Adrenal gland (tissue), 12 donors: ENCODE data around the gene TRIM37. TPM values are rescaled to one million over a fixed set of nuclear protein-coding genes. Genes with fewer than 3 reads are reported as not detected.

Experiments used
- DNase-seq, 7 donors: peaks; one replicate each; pipeline ENCODE4 v3.0.0-alpha.2; 2019 to 2020
- H3K27ac ChIP-seq, 5 donors: fragments of 200-600 bp; sonication (generic) in 4 of 5; 1 replicate in 3 of 5; 2 replicates in 2 of 5; pipeline versions ENCODE4 v1.5.1 to v1.8.0; 2016 to 2020; ENCODE audit warnings: mild to moderate bottlenecking in 1 of 5
- H3K27me3 ChIP-seq: fragments of 200-600 bp; 2 replicates; pipeline ENCODE4 v1.8.0; 2021
- H3K36me3 ChIP-seq, 2 donors: fragments of 200-600 bp; replicated peaks in 1 of 2; 1 replicate in 1 of 2; 2 replicates in 1 of 2; pipeline versions ENCODE4 v1.5.1 to v1.8.0; 2018 to 2022
- H3K4me1 ChIP-seq, 2 donors: fragments of 200-600 bp; replicated peaks in 1 of 2; 1 replicate in 1 of 2; 2 replicates in 1 of 2; pipeline versions ENCODE4 v1.5.1 to v1.8.0; 2018 to 2021
- H3K4me3 ChIP-seq, 4 donors: fragments of 200-600 bp; sonication (generic) in 3 of 4; one replicate each; pipeline ENCODE4 v1.5.1; 2016 to 2018
- H3K9me3 ChIP-seq, 3 donors: fragments of 200-600 bp; sonication (generic) in 1 of 3; replicated peaks in 1 of 3; 1 replicate in 2 of 3; 2 replicates in 1 of 3; pipeline versions ENCODE4 v1.5.1 to v1.8.0; 2016 to 2021
- POLR2A ChIP-seq, 2 donors: fragments of 450-650 bp; IDR thresholded peaks; one replicate each; pipeline ENCODE4 v1.6.1; 2017; ENCODE audit warnings: antibody characterized with exemption in 2 of 2, mild to moderate bottlenecking in 2 of 2, moderate library complexity in 1 of 2
- WGBS, 4 donors: extraction: QIAGEN DNeasy Blood & Tissue Kit in 2 of 4; methylation state at CpG; one replicate each; pipeline versions ENCODE4 v1.1.5 to v1.1.7; 2013 to 2017; 5-methylcytosine and 5-hydroxymethylcytosine counted together
- intact Hi-C, 2 donors: fragments of 100-400 bp; cut with DNase I; formaldehyde crosslinking; loops; one replicate each; pipeline versions ENCODE4 v1.14.1 to v1.15.0; 2022 to 2023
- polyA plus RNA-seq, 3 donors: library from polyadenylated mRNA; stranded (reverse); fragments of 200-250 nt in 2 of 3; fragments of 350-450 nt in 1 of 3; fragmentation: Illumina TruSeq in 1 of 3; extraction: RNeasy Lipid Tissue Mini Kit (QIAGEN cat#74804) in 1 of 3; gene quantifications; one replicate each; pipeline ENCODE4 v1.2.3, GENCODE V29; 2013 to 2014
- total RNA-seq, 9 donors: library from RNA; depleted of rRNA in 4 of 9; stranded (reverse); fragments of >200 nt in 4 of 9; fragments of 120-200 nt in 1 of 9; fragmentation: NEBNext Ultra II Directional in 1 of 9; extraction: Animal tissue kit (Norgen Biotek cat#: 25700) in 1 of 9; gene quantifications; one replicate each; pipeline versions ENCODE4 v1.1.0 to v1.2.4, GENCODE V29; 2013 to 2023
- TF ChIP-seq, protein P1 (sequence below), 6 experiments: fragments of 450-650 bp in 4 of 6; fragments of 200-600 bp in 2 of 6; sonication (generic) in 1 of 6; IDR thresholded peaks; 1 replicate in 5 of 6; 2 replicates in 1 of 6; pipeline versions ENCODE4 v1.5.1 to v1.8.0; 2016 to 2021; ENCODE audit warnings: antibody characterized with exemption in 6 of 6, mild to moderate bottlenecking in 2 of 6, moderate library complexity in 1 of 6
- donor health status: healthy with polysubstance abuse.
- donor health status: Bipolar disorder and iron deficiency.
- donor health status: DM: yes; HTN: yes; CAD: no.
- donor health status: DM: no; HTN: no; CAD: no.
- donor health status: DM: no; HTN: no; CAD: no.
- donor health status: DM: yes; HTN: yes; CAD: no.

TRIM37 gene
- total and polyA plus RNA-seq, 12 donors: 6.0 to 37.2 (median 25.0) TPM

DNA sequence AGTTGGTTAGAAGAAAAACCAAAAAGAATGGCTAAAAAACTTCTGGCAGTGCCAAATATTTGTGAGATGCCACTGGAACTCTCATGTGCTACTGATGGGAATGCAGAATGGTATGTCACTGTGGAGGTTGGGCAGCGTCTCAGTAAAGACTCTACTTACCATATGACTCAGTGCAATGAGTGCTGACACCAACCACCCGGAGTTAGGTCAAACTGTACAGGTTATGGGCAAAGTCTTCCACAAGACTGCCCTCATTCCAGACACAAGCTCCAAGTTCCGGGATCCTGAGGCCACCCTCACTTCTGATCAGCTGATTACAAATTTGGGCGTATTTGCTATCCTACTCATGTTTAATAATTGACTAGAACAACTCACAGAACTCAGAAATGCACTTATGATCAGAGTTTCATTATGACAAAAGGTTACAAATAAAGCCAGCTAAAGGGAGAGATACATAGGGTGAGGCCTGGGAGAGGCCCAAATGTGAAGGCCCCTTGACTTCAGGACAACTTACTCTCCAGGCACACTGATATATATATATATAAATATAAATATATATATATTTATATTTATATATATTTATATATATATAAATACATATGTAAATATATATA lies 114.9 kb downstream of the TRIM37 start:
- Histone ChIP-seq H3K4me1 (peaks cover 0 to 1% of the 10 kb centered on the region in 2 donors), H3K27me3 (no peaks in the 10 kb centered on the region), H3K9me3 (no peaks in the 10 kb centered on the region), H3K4me3 (no peak overlapping the region), H3K27ac (no peak overlapping the region), H3K36me3 (no peaks in the 10 kb centered on the region)
- intact Hi-C loops: no loop called here
- 83 to 93% (median 90%) methylated on average over 4 of the region's 4 CpGs for WGBS, 4 donors
- DNase-seq: no peak
- TF ChIP-seq, protein P1, sequence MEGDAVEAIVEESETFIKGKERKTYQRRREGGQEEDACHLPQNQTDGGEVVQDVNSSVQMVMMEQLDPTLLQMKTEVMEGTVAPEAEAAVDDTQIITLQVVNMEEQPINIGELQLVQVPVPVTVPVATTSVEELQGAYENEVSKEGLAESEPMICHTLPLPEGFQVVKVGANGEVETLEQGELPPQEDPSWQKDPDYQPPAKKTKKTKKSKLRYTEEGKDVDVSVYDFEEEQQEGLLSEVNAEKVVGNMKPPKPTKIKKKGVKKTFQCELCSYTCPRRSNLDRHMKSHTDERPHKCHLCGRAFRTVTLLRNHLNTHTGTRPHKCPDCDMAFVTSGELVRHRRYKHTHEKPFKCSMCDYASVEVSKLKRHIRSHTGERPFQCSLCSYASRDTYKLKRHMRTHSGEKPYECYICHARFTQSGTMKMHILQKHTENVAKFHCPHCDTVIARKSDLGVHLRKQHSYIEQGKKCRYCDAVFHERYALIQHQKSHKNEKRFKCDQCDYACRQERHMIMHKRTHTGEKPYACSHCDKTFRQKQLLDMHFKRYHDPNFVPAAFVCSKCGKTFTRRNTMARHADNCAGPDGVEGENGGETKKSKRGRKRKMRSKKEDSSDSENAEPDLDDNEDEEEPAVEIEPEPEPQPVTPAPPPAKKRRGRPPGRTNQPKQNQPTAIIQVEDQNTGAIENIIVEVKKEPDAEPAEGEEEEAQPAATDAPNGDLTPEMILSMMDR (IDR thresholded peaks at IDR 0.05): no peak
- no peak for TF ChIP-seq POLR2A (IDR thresholded peaks at IDR 0.05)

DNA sequence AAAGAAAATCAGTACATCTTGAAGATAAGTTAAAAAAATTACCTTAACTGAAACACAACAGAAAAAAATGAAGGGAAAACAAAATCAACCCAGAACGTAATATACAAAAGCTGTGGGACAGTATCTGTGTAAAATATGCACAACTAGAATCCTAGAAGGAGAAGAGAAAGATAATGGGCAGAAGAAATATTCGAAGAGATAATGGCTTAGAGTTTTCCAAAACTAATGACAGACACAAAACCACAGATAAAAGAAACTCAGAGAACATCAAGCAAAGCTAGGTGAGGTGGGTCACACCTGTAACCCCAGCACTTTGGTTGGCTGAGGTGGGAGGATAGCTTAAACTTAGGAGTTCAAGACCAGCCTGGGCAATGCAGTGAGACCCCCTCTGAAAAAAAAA lies 117.1 kb downstream of the TRIM37 start:
- Histone ChIP-seq H3K9me3 (no peaks in the 10 kb centered on the region), H3K36me3 (no peaks in the 10 kb centered on the region), H3K27ac (no peak overlapping the region), H3K27me3 (no peaks in the 10 kb centered on the region), H3K4me3 (no peak overlapping the region), H3K4me1 (peaks cover 4 to 9% of the 10 kb centered on the region in 2 donors)
- DNase-seq: no peak
- TF ChIP-seq, protein P1 (IDR thresholded peaks at IDR 0.05): no peak
- TF ChIP-seq POLR2A (IDR thresholded peaks at IDR 0.05): no peak
- WGBS, 4 donors: 47 to 62% (median 48%) methylated on average over 2 of the region's 2 CpGs
- intact Hi-C loops: no loop called here

DNA sequence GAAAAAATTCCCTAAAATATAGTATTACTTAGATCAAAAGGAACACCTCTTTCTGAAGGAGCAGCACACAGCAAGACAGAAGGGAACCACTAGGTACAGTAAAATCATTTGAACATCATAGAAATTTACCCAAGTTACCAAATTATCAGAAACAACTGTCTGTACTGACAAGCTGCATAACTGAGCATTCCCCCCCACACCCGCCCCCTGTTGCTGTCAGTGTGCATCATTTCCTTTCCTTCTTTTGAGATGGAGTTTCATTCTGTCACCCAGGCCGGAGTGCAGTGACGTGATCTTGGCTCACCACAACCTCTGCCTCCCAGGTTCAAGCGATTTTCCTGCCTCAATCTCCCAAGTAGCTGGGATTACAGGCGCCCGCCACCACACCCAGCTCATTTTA lies 120.7 kb downstream of the TRIM37 start:
- Histone ChIP-seq H3K4me3 (no peak overlapping the region), H3K36me3 (no peaks in the 10 kb centered on the region), H3K27ac (no peak overlapping the region), H3K27me3 (no peaks in the 10 kb centered on the region), H3K9me3 (no peaks in the 10 kb centered on the region), H3K4me1 (peaks cover 4 to 10% of the 10 kb centered on the region in 2 donors)
- TF ChIP-seq POLR2A (IDR thresholded peaks at IDR 0.05): no peak
- TF ChIP-seq, protein P1 (IDR thresholded peaks at IDR 0.05): no peak
- WGBS, 4 donors: 91 to 94% (median 93%) methylated on average over 6 of the region's 6 CpGs
- DNase-seq: no peak
- intact Hi-C loops: no loop called here

DNA sequence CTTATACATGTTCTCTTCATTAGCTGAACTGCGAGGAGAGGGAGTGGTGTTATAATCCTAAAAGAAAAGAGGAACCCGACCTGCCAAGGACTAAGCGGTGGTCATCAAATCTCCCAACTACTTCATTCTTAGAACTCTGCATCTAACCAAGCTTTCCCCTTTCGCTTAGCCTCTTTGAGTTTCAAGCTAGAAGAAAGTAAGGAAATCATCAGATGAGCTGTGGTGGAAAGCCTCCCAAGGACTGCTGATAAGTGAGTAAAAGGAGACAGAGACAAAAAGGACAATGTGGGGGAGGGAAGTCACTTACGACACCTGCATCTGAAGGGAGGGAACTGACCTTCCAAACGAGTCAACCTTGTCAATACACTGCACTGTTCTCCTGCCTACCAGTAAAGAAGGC lies 121.3 kb downstream of the TRIM37 start:
- Histone ChIP-seq H3K27me3 (no peaks in the 10 kb centered on the region), H3K9me3 (no peaks in the 10 kb centered on the region), H3K4me3 (no peak overlapping the region), H3K27ac (peak overlapping the region in 1 of 5 donors; percentile 11), H3K4me1 (peaks cover 4 to 10% of the 10 kb centered on the region in 2 donors), H3K36me3 (no peaks in the 10 kb centered on the region)
- intact Hi-C loops: no loop called here
- WGBS, 4 donors: 40 to 53% (median 46%) methylated on average over 6 of the region's 6 CpGs
- peak in 4 of 7 donors; percentile 31 to 44 (median 32) for DNase-seq
- TF ChIP-seq, protein P1 (IDR thresholded peaks at IDR 0.05): no peak
- no peak for TF ChIP-seq POLR2A (IDR thresholded peaks at IDR 0.05)
